ENCODE data around the gene DNAH8. TPM values are rescaled to one million over a fixed set of nuclear protein-coding genes. Genes with fewer than 3 reads are reported as not detected.

The DNAH8 gene
- total RNA-seq, 4 donors from 2014 or later: under 0.01 TPM; not detected in 3

GRCh38 chr6:39076623-39077535 lies 361.8 kb downstream of the DNAH8 start:
- H3K4me1 ChIP-seq: no peaks in the 10 kb centered on the region
- no peak overlapping the region for H3K4me3 ChIP-seq
- intact Hi-C loops (cut with DNase I): no loop called here
- DNase-seq (ENCODE audit: extremely low spot score): no peak
- no peak for TF ChIP-seq POLR2A (IDR thresholded peaks at IDR 0.05; ENCODE audit: low read depth)
- TF ChIP-seq POLR2AphosphoS5 (IDR thresholded peaks at IDR 0.05): no peak
- no peak for TF ChIP-seq CTCF (IDR thresholded peaks at IDR 0.05)
- TF ChIP-seq EP300 (IDR thresholded peaks at IDR 0.05): no peak
- no peaks in the 10 kb centered on the region for H3K9me3 ChIP-seq
- no peak overlapping the region for H3K27ac ChIP-seq (replicated peaks in 1 of 4)
- H3K36me3 ChIP-seq: no peaks in the 10 kb centered on the region
- 81% methylated on average over 9 of the region's 9 CpGs for WGBS
- H3K27me3 ChIP-seq: peaks cover 0 to 10% (median 0%) of the 10 kb centered on the region in 4 donors

GRCh38 chr6:39077882-39078594 lies 362.9 kb downstream of the DNAH8 start:
- WGBS: 80% methylated on average over 11 of the region's 11 CpGs

GRCh38 chr6:39078695-39079094 lies 363.6 kb downstream of the DNAH8 start:
- intact Hi-C loops (cut with DNase I): no loop called here
- TF ChIP-seq CTCF (IDR thresholded peaks at IDR 0.05) (no peak), EP300 (IDR thresholded peaks at IDR 0.05) (no peak), POLR2A (IDR thresholded peaks at IDR 0.05; ENCODE audit: low read depth) (no peak), POLR2AphosphoS5 (IDR thresholded peaks at IDR 0.05) (no peak)
- no peaks in the 10 kb centered on the region for H3K36me3 ChIP-seq
- no peaks in the 10 kb centered on the region for H3K9me3 ChIP-seq
- WGBS: 100% methylated on average over 1 of the region's 3 CpGs
- peaks cover 0 to 15% (median 0%) of the 10 kb centered on the region in 4 donors for H3K27me3 ChIP-seq
- H3K27ac ChIP-seq (replicated peaks in 1 of 4): no peak overlapping the region
- no peak overlapping the region for H3K4me3 ChIP-seq
- no peak for DNase-seq (ENCODE audit: extremely low spot score)
- H3K4me1 ChIP-seq: no peaks in the 10 kb centered on the region

More at GRCh38 chr6:39077882-39078594, 362.9 kb downstream of the DNAH8 start:
- TF ChIP-seq POLR2AphosphoS5 (IDR thresholded peaks at IDR 0.05) (no peak), CTCF (IDR thresholded peaks at IDR 0.05) (no peak), POLR2A (IDR thresholded peaks at IDR 0.05; ENCODE audit: low read depth) (no peak), EP300 (IDR thresholded peaks at IDR 0.05) (no peak)
- no peaks in the 10 kb centered on the region for H3K36me3 ChIP-seq
- H3K27me3 ChIP-seq: peaks cover 0 to 10% (median 0%) of the 10 kb centered on the region in 4 donors
- intact Hi-C loops (cut with DNase I): no loop called here
- H3K9me3 ChIP-seq: no peaks in the 10 kb centered on the region
- no peak overlapping the region for H3K27ac ChIP-seq (replicated peaks in 1 of 4)
- DNase-seq (ENCODE audit: extremely low spot score): no peak
- H3K4me3 ChIP-seq: no peak overlapping the region
- H3K4me1 ChIP-seq: no peaks in the 10 kb centered on the region

- Histone ChIP-seq H3K9me3 (no peaks in the 10 kb centered on the region), H3K4me3 (no peak overlapping the region), H3K27ac (replicated peaks in 1 of 4) (no peak overlapping the region), H3K27me3 (peaks cover 0 to 21% (median 0%) of the 10 kb centered on the region in 4 donors), H3K36me3 (no peaks in the 10 kb centered on the region), H3K4me1 (peaks cover 0 to 3% (median 1%) of the 10 kb centered on the region in 4 donors)
- WGBS: 84% methylated on average over 7 of the region's 8 CpGs
- intact Hi-C loops (cut with DNase I): no loop called here
- no peak for DNase-seq (ENCODE audit: extremely low spot score)
- TF ChIP-seq POLR2A (IDR thresholded peaks at IDR 0.05; ENCODE audit: low read depth): no peak
- no peak for TF ChIP-seq EP300 (IDR thresholded peaks at IDR 0.05)
- TF ChIP-seq CTCF (IDR thresholded peaks at IDR 0.05): no peak
- TF ChIP-seq POLR2AphosphoS5 (IDR thresholded peaks at IDR 0.05): no peak
These were observed 364.4 kb downstream of the DNAH8 start for GRCh38 chr6:39079197-39080125.

Measured in esophagus muscularis mucosa (tissue), 4 donors.